ENCODE data around the gene SFXN5. TPM values are rescaled to one million over a fixed set of nuclear protein-coding genes. Genes with fewer than 3 reads are reported as not detected.
"Not testable (repeated sequence)": the region's sequence is repeated elsewhere in the genome, so short reads cannot be mapped to it uniquely, and the experiment has no call there.

SFXN5 gene
- total RNA-seq, 1 experiment from 2014 or later: 6.0 TPM

GRCh38 chr2:72914206-72914559, 157.3 kb downstream of the SFXN5 start:
- no peak overlapping the region for H3K4me3 Mint-ChIP-seq (ENCODE audit: unreplicated experiment)
- intact Hi-C loops (cut with micrococcal nuclease): no loop called here
- H3K9me3 Mint-ChIP-seq (ENCODE audit: unreplicated experiment): no peaks in the 10 kb centered on the region
- H3K27me3 Mint-ChIP-seq (ENCODE audit: insufficient read depth, unreplicated experiment): peaks cover 71% of the 10 kb centered on the region
- no peaks in the 10 kb centered on the region for H3K36me3 Mint-ChIP-seq (ENCODE audit: insufficient read depth, unreplicated experiment)
- TF ChIP-seq CTCF (IDR thresholded peaks at IDR 0.05; ENCODE audit: unreplicated experiment): no peak
- no TSS peak for BruUV-seq (replicated peaks)
- DNase-seq (ENCODE audit: unreplicated experiment): no peak
- ChIA-PET POLR2A (no interaction called here), CTCF (interaction anchor here (0.7 to 1.4 kb wide), 3 partner anchors 14 to 22 kb away, joined by 3 to 4 read pairs (median 3); no protein-coding TSS in a partner anchor)
- H3K4me1 Mint-ChIP-seq (ENCODE audit: insufficient read depth, unreplicated experiment): peaks cover 6% of the 10 kb centered on the region
- no peak overlapping the region for H3K27ac Mint-ChIP-seq (ENCODE audit: low read depth, unreplicated experiment)

GRCh38 chr2:72913486-72914205, 157.9 kb downstream of the SFXN5 start:
- H3K36me3 Mint-ChIP-seq (ENCODE audit: insufficient read depth, unreplicated experiment): no peaks in the 10 kb centered on the region
- ChIA-PET POLR2A (no interaction called here), CTCF (interaction anchor here (0.7 to 1.4 kb wide), 2 partner anchors 14 to 21 kb away, joined by 3 to 4 read pairs; no protein-coding TSS in a partner anchor)
- BruUV-seq (replicated peaks): no TSS peak
- no peaks in the 10 kb centered on the region for H3K9me3 Mint-ChIP-seq (ENCODE audit: unreplicated experiment)
- H3K4me1 Mint-ChIP-seq (ENCODE audit: insufficient read depth, unreplicated experiment): peaks cover 6% of the 10 kb centered on the region
- H3K27me3 Mint-ChIP-seq (ENCODE audit: insufficient read depth, unreplicated experiment): peaks cover 69% of the 10 kb centered on the region
- no peak overlapping the region for H3K4me3 Mint-ChIP-seq (ENCODE audit: unreplicated experiment)
- TF ChIP-seq CTCF (IDR thresholded peaks at IDR 0.05; ENCODE audit: unreplicated experiment): no peak
- DNase-seq (ENCODE audit: unreplicated experiment): no peak
- H3K27ac Mint-ChIP-seq (ENCODE audit: low read depth, unreplicated experiment): no peak overlapping the region
- intact Hi-C loops (cut with micrococcal nuclease): no loop called here

GRCh38 chr2:72911256-72911655, 160.3 kb downstream of the SFXN5 start:
- POLR2A ChIA-PET: no interaction called here
- CTCF ChIA-PET: no interaction called here
- no peak overlapping the region for H3K27ac Mint-ChIP-seq (ENCODE audit: low read depth, unreplicated experiment)
- no peak overlapping the region for H3K4me3 Mint-ChIP-seq (ENCODE audit: unreplicated experiment)
- no TSS peak for BruUV-seq (replicated peaks)
- intact Hi-C loops (cut with micrococcal nuclease): no loop called here
- TF ChIP-seq CTCF (IDR thresholded peaks at IDR 0.05; ENCODE audit: unreplicated experiment): no peak
- peaks cover 6% of the 10 kb centered on the region for H3K4me1 Mint-ChIP-seq (ENCODE audit: insufficient read depth, unreplicated experiment)
- DNase-seq (ENCODE audit: unreplicated experiment): no peak
- H3K9me3 Mint-ChIP-seq (ENCODE audit: unreplicated experiment): no peaks in the 10 kb centered on the region
- peaks cover 72% of the 10 kb centered on the region for H3K27me3 Mint-ChIP-seq (ENCODE audit: insufficient read depth, unreplicated experiment)
- no peaks in the 10 kb centered on the region for H3K36me3 Mint-ChIP-seq (ENCODE audit: insufficient read depth, unreplicated experiment)

GRCh38 chr2:72908741-72909140, 162.8 kb downstream of the SFXN5 start:
- Mint-ChIP-seq H3K27ac (ENCODE audit: low read depth, unreplicated experiment) (no peak overlapping the region), H3K4me1 (ENCODE audit: insufficient read depth, unreplicated experiment) (no peaks in the 10 kb centered on the region), H3K4me3 (ENCODE audit: unreplicated experiment) (no peak overlapping the region), H3K36me3 (ENCODE audit: insufficient read depth, unreplicated experiment) (no peaks in the 10 kb centered on the region), H3K27me3 (ENCODE audit: insufficient read depth, unreplicated experiment) (peaks cover 73% of the 10 kb centered on the region), H3K9me3 (ENCODE audit: unreplicated experiment) (no peaks in the 10 kb centered on the region)
- DNase-seq (ENCODE audit: unreplicated experiment): no peak
- no TSS peak for BruUV-seq (replicated peaks)
- intact Hi-C loops (cut with micrococcal nuclease): no loop called here
- no peak for TF ChIP-seq CTCF (IDR thresholded peaks at IDR 0.05; ENCODE audit: unreplicated experiment)
- ChIA-PET POLR2A (no interaction called here), CTCF (interaction anchor here (0.7 to 1.4 kb wide), 3 partner anchors 15 to 45 kb away, joined by 3 to 5 read pairs (median 3); no protein-coding TSS in a partner anchor)

- H3K9me3 Mint-ChIP-seq (ENCODE audit: unreplicated experiment); H3K4me3 Mint-ChIP-seq (ENCODE audit: unreplicated experiment); BruUV-seq (replicated peaks); H3K4me1 Mint-ChIP-seq (ENCODE audit: insufficient read depth, unreplicated experiment); H3K27ac Mint-ChIP-seq (ENCODE audit: low read depth, unreplicated experiment); intact Hi-C loops (cut with micrococcal nuclease); DNase-seq (ENCODE audit: unreplicated experiment); H3K36me3 Mint-ChIP-seq (ENCODE audit: insufficient read depth, unreplicated experiment): not testable (repeated sequence)
- ChIA-PET POLR2A (interaction anchor here (0.6 kb wide), 1 partner anchor 58 kb away, joined by 3 read pairs; no protein-coding TSS in a partner anchor), CTCF (interaction anchor here (0.6 kb wide), 2 partner anchors 14 to 253 kb away, joined by 3 to 7 read pairs; no protein-coding TSS in a partner anchor)
- peaks cover 73% of the 10 kb centered on the region for H3K27me3 Mint-ChIP-seq (ENCODE audit: insufficient read depth, unreplicated experiment)
These were observed 164.1 kb downstream of the SFXN5 start for GRCh38 chr2:72907369-72907768.

Measured in MCF 10A (cell line).